ENCODE data around the gene TOM1L2. TPM values are rescaled to one million over a fixed set of nuclear protein-coding genes. Genes with fewer than 3 reads are reported as not detected.

TOM1L2 gene
- total and polyA plus RNA-seq, 2 of the 4 experiments (the other 2 are of a cell fraction): 34.4 to 51.7 TPM

DNA sequence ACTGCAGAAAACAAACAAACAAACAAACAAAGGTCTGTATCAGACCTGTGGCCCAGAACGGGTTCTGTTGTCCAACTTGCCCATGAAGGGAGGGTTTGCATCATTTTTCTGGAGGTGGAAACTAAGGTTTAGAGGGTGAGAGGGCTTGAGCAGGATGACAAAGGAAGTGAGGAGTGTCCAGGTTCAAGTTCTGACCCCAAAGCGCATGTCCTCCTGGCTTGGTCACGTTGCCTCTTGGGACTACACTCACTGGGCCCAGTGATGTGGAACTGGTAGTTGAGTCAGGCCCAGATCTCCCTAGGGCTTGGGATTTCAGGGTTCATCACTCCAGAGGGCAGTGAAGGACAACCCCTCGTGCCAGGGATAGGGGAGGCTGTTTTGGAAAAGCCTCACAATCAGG lies 137.2 kb downstream of the TOM1L2 start:
- no peak overlapping the region for H2BK15ac ChIP-seq (ENCODE audit: low read depth, low read length)
- H3K27ac ChIP-seq (ENCODE audit: insufficient read depth, low read length): peak overlapping the region; percentile 54; the same call in 1 of the 2 replicates
- peak overlapping the region; percentile 83; the same call in 1 of the 2 replicates for H3K23ac ChIP-seq (ENCODE audit: low read depth, low read length)
- intact Hi-C loops (cut with micrococcal nuclease) (no loop called here), in situ Hi-C loops (cut with MboI; ENCODE audit: low sequenced_read_pairs) (no loop called here), dilution Hi-C loops (cut with HindIII; ENCODE audit: low sequenced_read_pairs, unreplicated experiment) (no loop called here)
- CTCF ChIA-PET: no interaction called here
- no peak overlapping the region for H2BK20ac ChIP-seq (ENCODE audit: low read depth, low read length)
- ATAC-seq (ENCODE audit: low read depth) (no peak), DNase-seq (no peak)
- no peak for TF ChIP-seq MAZ (IDR thresholded peaks at IDR 0.05; ENCODE audit: borderline replicate concordance, low read depth, low read length)
- TF ChIP-seq BHLHE40 (IDR thresholded peaks at IDR 0.05; ENCODE audit: low read depth, low read length): no peak
- TF ChIP-seq MAFK (IDR thresholded peaks at IDR 0.05; ENCODE audit: low read depth, low read length): no peak
- H3K4ac ChIP-seq (ENCODE audit: low read depth, low read length): peak overlapping the region; percentile 92
- peak overlapping the region in 1 of 2 experiments; percentile 65; a peak in 2 of 4 replicates for H4K8ac ChIP-seq (ENCODE audit: low read depth in 2 of 2, low read length in 2 of 2)
- no peaks in the 10 kb centered on the region for H3K9me3 ChIP-seq (ENCODE audit: control insufficient read depth, insufficient read depth, low read length)
- WGBS, 2 experiments (ENCODE audit: extremely low coverage in 2 of 2, insufficient read length in 1 of 2): 80% methylated on average over 1 of the region's 4 CpGs; no CpG with 5 or more reads in 1 of the 2 experiments
- no peak overlapping the region for H2BK120ac ChIP-seq (ENCODE audit: low read depth, low read length)
- no peak overlapping the region for H3K9ac ChIP-seq (ENCODE audit: low read depth, low read length)
- H2BK5ac ChIP-seq (ENCODE audit: low read depth, low read length, poor library complexity, severe bottlenecking): no peak overlapping the region
- no peak overlapping the region for H3K4me3 ChIP-seq (ENCODE audit: insufficient read depth, low read depth, low read length)
- no peak overlapping the region for H3K56ac ChIP-seq (ENCODE audit: extremely low read depth, insufficient read depth, low read length)
- H3K4me2 ChIP-seq (ENCODE audit: low read depth, low read length): peak overlapping the region; percentile 92; the same call in 1 of the 2 replicates
- H3K14ac ChIP-seq (replicated peaks; ENCODE audit: low read depth, low read length): no peak overlapping the region; the same call in 1 of the 2 replicates
- peak overlapping the region; percentile 97 for H2AK9ac ChIP-seq (replicated peaks; ENCODE audit: low read depth, low read length, poor library complexity)
- peaks cover 25% of the 10 kb centered on the region for H3K9me1 ChIP-seq (ENCODE audit: insufficient read depth, low read length)
- H2AFZ ChIP-seq (replicated peaks; ENCODE audit: low read length, poor library complexity): no peak overlapping the region
- H4K91ac ChIP-seq (ENCODE audit: insufficient read depth, low read depth, low read length): peak overlapping the region; percentile 39
- no peak overlapping the region for H3K18ac ChIP-seq (ENCODE audit: low read depth, low read length)
- H3K4me1 ChIP-seq (ENCODE audit: control insufficient read depth, insufficient read depth, low read length): peaks cover 43% of the 10 kb centered on the region
- peaks cover 12% of the 10 kb centered on the region; the same call in 1 of the 2 replicates for H3K36me3 ChIP-seq (ENCODE audit: control insufficient read depth, insufficient read depth, low read length)
- no TSS peak for BruUV-seq (replicated peaks)
- H2AK5ac ChIP-seq (ENCODE audit: low read depth, low read length): peak overlapping the region; percentile 94
- H3K79me1 ChIP-seq (ENCODE audit: low read depth in 1 of 2, low read length in 2 of 2): peaks cover 23 to 82% of the 10 kb centered on the region in 2 experiments
- POLR2A ChIA-PET (ENCODE audit: unreplicated experiment): no interaction called here
- peaks cover 48% of the 10 kb centered on the region for H4K20me1 ChIP-seq (ENCODE audit: insufficient read depth, low read length)
- peak overlapping the region; percentile 33; the same call in 1 of the 2 replicates for H4K5ac ChIP-seq (ENCODE audit: low read depth, low read length)
- no peaks in the 10 kb centered on the region for H3K27me3 ChIP-seq (ENCODE audit: control insufficient read depth, insufficient read depth, low read length)

All from IMR-90 (cell line).